Epithelial cell of esophagus (primary cell): Measurements from ENCODE around the gene AKT3.
A peak's percentile ranks its signal among the peaks of the same experiment; 100 is the strongest.

ENCODE experiments used
- DNase-seq: peaks from one replicate; pipeline ENCODE4 v3.0.0; 2010; ENCODE audit warnings: low read depth
- H3K4me3 ChIP-seq: 2 replicates; pipeline ENCODE4 v1.5.1; 2011; ENCODE audit warnings: mild to moderate bottlenecking, low read length, control low read depth
- CTCF ChIP-seq: IDR thresholded peaks from 2 replicates; pipeline ENCODE4 v1.5.1; 2011; ENCODE audit warnings: low read depth, mild to moderate bottlenecking, low read length, control low read depth, inconsistent platforms; ENCODE audit not compliant: insufficient read depth; ENCODE audit errors: missing control alignments

Gene AKT3

GRCh38 chr1:243849421-243850201, 432 bp downstream of the AKT3 start:
- no peak for TF ChIP-seq CTCF
- H3K4me3 ChIP-seq: no peak overlapping the region
- DNase-seq: no peak

- DNase-seq: peak; percentile 20
- no peak overlapping the region for H3K4me3 ChIP-seq
- no peak for TF ChIP-seq CTCF
Measured at GRCh38 chr1:243848858-243849420, 1.1 kb downstream of the AKT3 start.

- no peak overlapping the region for H3K4me3 ChIP-seq
- TF ChIP-seq CTCF: no peak
- no peak for DNase-seq
Measured at GRCh38 chr1:243848165-243848857, 1.7 kb downstream of the AKT3 start.

GRCh38 chr1:243846761-243847160, 3.3 kb downstream of the AKT3 start:
- no peak for TF ChIP-seq CTCF
- no peak for DNase-seq
- no peak overlapping the region for H3K4me3 ChIP-seq

- no peak for DNase-seq
- no peak for TF ChIP-seq CTCF
- H3K4me3 ChIP-seq: no peak overlapping the region
Measured at GRCh38 chr1:243845888-243846287, 4.2 kb downstream of the AKT3 start.

- TF ChIP-seq CTCF: no peak
- no peak for DNase-seq
- no peak overlapping the region for H3K4me3 ChIP-seq
Measured at GRCh38 chr1:243844186-243844585, 5.9 kb downstream of the AKT3 start.

- TF ChIP-seq CTCF: no peak
- peak; percentile 35 for DNase-seq
- H3K4me3 ChIP-seq: no peak overlapping the region
Measured at GRCh38 chr1:243842978-243843511, 7.0 kb downstream of the AKT3 start.
